Amygdala (tissue), 56 donors: Measurements from ENCODE around the gene HNRNPLL.
A peak's percentile ranks its signal among the peaks of the same experiment; 100 is the strongest.
"Not testable (repeated sequence)": the region's sequence is repeated elsewhere in the genome, so short reads cannot be mapped to it uniquely, and the experiment has no call there.

Experiments
- DNase-seq, 56 donors: peaks; one replicate each; lab custom pipeline; 2025; lab: John Stamatoyannopoulos, UW

HNRNPLL gene

GRCh38 chr2:38557217-38557616 lies 45.5 kb downstream of the HNRNPLL start:
- no peak for DNase-seq

GRCh38 chr2:38556006-38556801 lies 46.5 kb downstream of the HNRNPLL start:
- DNase-seq, result no peak

- no peak for DNase-seq
Observed at GRCh38 chr2:38554973-38555595, 47.6 kb downstream of the HNRNPLL start.

GRCh38 chr2:38553554-38553953 lies 49.2 kb downstream of the HNRNPLL start:
- DNase-seq, result no peak

GRCh38 chr2:38552259-38552658 lies 50.5 kb downstream of the HNRNPLL start:
- no peak for DNase-seq

- no peak for DNase-seq
Observed at GRCh38 chr2:38551746-38552145, 51.0 kb downstream of the HNRNPLL start.

GRCh38 chr2:38551171-38551570 lies 51.6 kb downstream of the HNRNPLL start:
- DNase-seq, result no peak

GRCh38 chr2:38549851-38550250 lies 52.9 kb downstream of the HNRNPLL start:
- no peak for DNase-seq

- DNase-seq, result no peak
Observed at GRCh38 chr2:38549071-38549704, 53.5 kb downstream of the HNRNPLL start.

GRCh38 chr2:38547791-38548190 lies 54.9 kb downstream of the HNRNPLL start:
- DNase-seq, result no peak

- no peak for DNase-seq
Observed at GRCh38 chr2:38546585-38546984, 56.1 kb downstream of the HNRNPLL start.

- no peak for DNase-seq
Observed at GRCh38 chr2:38546064-38546463, 56.7 kb downstream of the HNRNPLL start.

GRCh38 chr2:38542248-38542631 lies 60.5 kb downstream of the HNRNPLL start:
- DNase-seq, result not testable (repeated sequence)

GRCh38 chr2:38540580-38541286 lies 62.0 kb downstream of the HNRNPLL start:
- peak in 8 of 56 donors; percentile 11 to 47 (median 25) for DNase-seq

- no peak for DNase-seq
Observed at GRCh38 chr2:38539086-38539485, 63.6 kb downstream of the HNRNPLL start.

- DNase-seq, result no peak
Observed at GRCh38 chr2:38537937-38538525, 64.7 kb downstream of the HNRNPLL start.

GRCh38 chr2:38537296-38537695 lies 65.4 kb downstream of the HNRNPLL start:
- not testable (repeated sequence) for DNase-seq

- DNase-seq, result peak in 44 of 56 donors; percentile 11 to 81 (median 34)
Observed at GRCh38 chr2:38535744-38536506, 66.8 kb downstream of the HNRNPLL start.

GRCh38 chr2:38535404-38535743 lies 67.4 kb downstream of the HNRNPLL start:
- no peak for DNase-seq
